Measurements from ENCODE around the gene ZMYM1. TPM values are rescaled to one million over a fixed set of nuclear protein-coding genes. Genes with fewer than 3 reads are reported as not detected.

Gene ZMYM1
- total RNA-seq, 1 experiment from 2014 or later = 29.4 TPM

DNA sequence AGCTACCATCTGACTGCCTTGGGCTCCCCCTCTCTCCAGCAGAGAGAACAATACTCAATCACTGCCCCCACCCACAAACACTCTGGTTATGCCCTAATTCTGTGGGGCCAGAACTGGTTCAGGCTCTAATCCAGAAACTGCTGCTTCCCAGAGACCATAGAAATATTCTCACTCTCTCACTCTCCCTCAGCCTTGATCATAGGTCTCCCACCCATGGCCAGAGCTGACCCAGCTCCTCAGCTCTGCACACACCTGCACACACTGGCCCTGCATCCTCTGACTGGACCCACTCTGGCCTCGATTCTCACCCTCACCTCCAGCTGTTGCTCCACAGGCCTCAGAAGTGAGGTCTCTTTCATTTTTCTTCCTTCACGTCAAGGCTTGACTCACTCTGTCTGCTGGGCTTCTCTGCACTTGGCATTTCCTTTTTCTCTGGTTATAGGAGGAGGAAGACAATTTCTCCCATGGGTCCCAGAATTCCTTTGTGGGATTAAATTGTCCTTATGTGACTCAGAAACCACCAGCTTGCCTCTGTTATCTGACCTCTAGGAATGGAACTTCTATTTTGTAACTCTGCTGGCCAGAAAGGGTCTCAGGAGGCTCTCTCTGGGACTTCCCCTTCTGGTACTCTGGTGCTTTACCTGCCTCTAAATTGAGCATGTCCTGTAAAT lies 31.9 kb upstream of the ZMYM1 start:
- no peak overlapping the region for H2BK15ac ChIP-seq (ENCODE audit: low read depth, low read length)
- no peaks in the 10 kb centered on the region for H4K20me1 ChIP-seq (ENCODE audit: control insufficient read depth, insufficient read depth, insufficient read length)
- H2BK120ac ChIP-seq (ENCODE audit: low read depth, low read length, poor library complexity, severe bottlenecking) = no peak overlapping the region
- no peak overlapping the region for H4K8ac ChIP-seq (replicated peaks; ENCODE audit: insufficient read length, low read depth, low read length)
- H3K9me3 ChIP-seq (ENCODE audit: control insufficient read depth, low read depth, low read length) = no peaks in the 10 kb centered on the region
- H3K23me2 ChIP-seq (ENCODE audit: insufficient read length, low read depth, low read length, poor library complexity, severe bottlenecking) = no peaks in the 10 kb centered on the region
- no peaks in the 10 kb centered on the region for H3K4me1 ChIP-seq (ENCODE audit: insufficient read depth, low read length)
- no peak overlapping the region for H3K4me2 ChIP-seq (ENCODE audit: insufficient read depth, insufficient read length, low read length)
- no peak overlapping the region for H3K27ac ChIP-seq (ENCODE audit: insufficient read length, low read depth, low read length)
- Mint-ChIP-seq H3K36me3 (ENCODE audit: insufficient read depth in 1 of 3, low read depth in 3 of 3) (no peaks in the 10 kb centered on the region), H3K4me1 (peaks cover 2 to 3% of the 10 kb centered on the region in 2 experiments; a peak in 3 of 4 replicates), H3K4me3 (no peak overlapping the region), H3K27ac (no peak overlapping the region), H3K9me3 (no peaks in the 10 kb centered on the region), H3K27me3 (ENCODE audit: low read depth) (peaks cover 10% of the 10 kb centered on the region)
- WGBS (ENCODE audit: extremely low coverage, insufficient read length, low lambda C conversion rate) = no CpG with 5 or more reads among the region's 2 CpGs
- H3K23ac ChIP-seq (ENCODE audit: insufficient read length, low read depth, low read length) = no peak overlapping the region
- no peak overlapping the region for H3K4ac ChIP-seq (ENCODE audit: low read depth, low read length)
- DNase-seq = no peak
- H2BK20ac ChIP-seq (ENCODE audit: low read depth, low read length, poor library complexity, severe bottlenecking) = no peak overlapping the region
- H3K14ac ChIP-seq (ENCODE audit: insufficient read depth, low read length) = no peak overlapping the region
- no peak overlapping the region for H4K5ac ChIP-seq (ENCODE audit: insufficient read length, low read depth, low read length)
- no peak overlapping the region for H3T11ph ChIP-seq (ENCODE audit: low read length)
- H2BK5ac ChIP-seq (ENCODE audit: insufficient read length, low read length) = no peak overlapping the region
- no peak overlapping the region for H4K91ac ChIP-seq (ENCODE audit: insufficient read length, low read depth, low read length)
- H3K79me2 ChIP-seq (ENCODE audit: insufficient read depth, low read length) = no peaks in the 10 kb centered on the region
- no peak overlapping the region for H3K18ac ChIP-seq (ENCODE audit: insufficient read length, low read depth, low read length)
- H2BK12ac ChIP-seq (ENCODE audit: insufficient read length, low read depth, low read length) = no peak overlapping the region
- H2AK5ac ChIP-seq (ENCODE audit: insufficient read length, low read length) = no peak overlapping the region
- no peak overlapping the region for H2AFZ ChIP-seq (ENCODE audit: low read length)
- H3K27me3 ChIP-seq (ENCODE audit: insufficient read depth, low read length) = no peaks in the 10 kb centered on the region
- TF ChIP-seq, protein P1, sequence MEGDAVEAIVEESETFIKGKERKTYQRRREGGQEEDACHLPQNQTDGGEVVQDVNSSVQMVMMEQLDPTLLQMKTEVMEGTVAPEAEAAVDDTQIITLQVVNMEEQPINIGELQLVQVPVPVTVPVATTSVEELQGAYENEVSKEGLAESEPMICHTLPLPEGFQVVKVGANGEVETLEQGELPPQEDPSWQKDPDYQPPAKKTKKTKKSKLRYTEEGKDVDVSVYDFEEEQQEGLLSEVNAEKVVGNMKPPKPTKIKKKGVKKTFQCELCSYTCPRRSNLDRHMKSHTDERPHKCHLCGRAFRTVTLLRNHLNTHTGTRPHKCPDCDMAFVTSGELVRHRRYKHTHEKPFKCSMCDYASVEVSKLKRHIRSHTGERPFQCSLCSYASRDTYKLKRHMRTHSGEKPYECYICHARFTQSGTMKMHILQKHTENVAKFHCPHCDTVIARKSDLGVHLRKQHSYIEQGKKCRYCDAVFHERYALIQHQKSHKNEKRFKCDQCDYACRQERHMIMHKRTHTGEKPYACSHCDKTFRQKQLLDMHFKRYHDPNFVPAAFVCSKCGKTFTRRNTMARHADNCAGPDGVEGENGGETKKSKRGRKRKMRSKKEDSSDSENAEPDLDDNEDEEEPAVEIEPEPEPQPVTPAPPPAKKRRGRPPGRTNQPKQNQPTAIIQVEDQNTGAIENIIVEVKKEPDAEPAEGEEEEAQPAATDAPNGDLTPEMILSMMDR (conservative IDR thresholded peaks at IDR 0.05) = no peak
- no peaks in the 10 kb centered on the region for H3K79me1 ChIP-seq (ENCODE audit: insufficient read depth, low read depth, low read length, poor library complexity, severe bottlenecking)
- no peak overlapping the region for H3K56ac ChIP-seq (ENCODE audit: insufficient read length, low read depth, low read length)
- no peak overlapping the region for H3K9ac ChIP-seq (ENCODE audit: extremely low read depth, insufficient read length, low read length)
